ENCODE data around the gene PABPC1L2A.
"Not testable (repeated sequence)": the region's sequence is repeated elsewhere in the genome, so short reads cannot be mapped to it uniquely, and the experiment has no call there.

Gene PABPC1L2A

GRCh38 chrX:73079024-73079562 lies at the start of gene PABPC1L2A:
Gene PABPC1L2A (minus strand): TSS chrX:73079512. CDS start chrX:73079386, 126 bp downstream.
- ATAC-seq, result not testable (repeated sequence)

GRCh38 chrX:73127700-73128241 lies 48.5 kb upstream of the PABPC1L2A start:
- ATAC-seq, result peak in 1 of 2 donors; percentile 36

GRCh38 chrX:73126240-73126639 lies 46.9 kb upstream of the PABPC1L2A start:
- ATAC-seq, result no peak

GRCh38 chrX:73099505-73099904 lies 20.2 kb upstream of the PABPC1L2A start:
- ATAC-seq, result not testable (repeated sequence)

GRCh38 chrX:73086766-73087165 lies 7.5 kb upstream of the PABPC1L2A start:
- not testable (repeated sequence) for ATAC-seq

- ATAC-seq, result not testable (repeated sequence)
Measured at GRCh38 chrX:73079884-73080283, 572 bp upstream of the PABPC1L2A start.

- ATAC-seq, result not testable (repeated sequence)
Measured at GRCh38 chrX:73078597-73078996, 715 bp downstream of the PABPC1L2A start.

GRCh38 chrX:73076838-73077237 lies 2.5 kb downstream of the PABPC1L2A start:
- ATAC-seq, result no peak

GRCh38 chrX:73069365-73070035 lies 9.8 kb downstream of the PABPC1L2A start:
- no peak for ATAC-seq

GRCh38 chrX:73068467-73069364 lies 10.6 kb downstream of the PABPC1L2A start:
- no peak for ATAC-seq

- not testable (repeated sequence) for ATAC-seq
Measured at GRCh38 chrX:73067761-73068466, 11.4 kb downstream of the PABPC1L2A start.

- ATAC-seq, result no peak
Measured at GRCh38 chrX:73028876-73029275, 50.4 kb downstream of the PABPC1L2A start.
